Calu3 (cell line): ENCODE data around the gene PRR5. TPM values are rescaled to one million over a fixed set of nuclear protein-coding genes. Genes with fewer than 3 reads are reported as not detected.

Source experiments
- BruUV-seq: library from RNA; stranded (reverse); fragments of 400-500 nt; replicated peaks from 2 replicates; lab custom pipeline; 2021; lab: Mats Ljungman, UMichigan
- CTCF ChIA-PET: fragments of 300-600 bp; sonication (Branson Sonifier 250); formaldehyde crosslinking; loops from one replicate; lab custom pipeline; 2022; ENCODE audit warnings: antibody characterized with exemption; lab: Charles Lee
- DNase-seq: peaks from one replicate; pipeline ENCODE4 v3.0.0; 2022
- H3K27ac Mint-ChIP-seq: one replicate; pipeline ENCODE4 v1.8.0; 2022; ENCODE audit warnings: mixed read lengths; ENCODE audit not compliant: unreplicated experiment
- H3K27me3 Mint-ChIP-seq: one replicate; pipeline ENCODE4 v1.8.0; 2022; ENCODE audit warnings: mixed read lengths; ENCODE audit not compliant: unreplicated experiment
- H3K36me3 Mint-ChIP-seq: one replicate; pipeline ENCODE4 v1.8.0; 2022; ENCODE audit warnings: mild to moderate bottlenecking, moderate library complexity, mixed read lengths; ENCODE audit not compliant: insufficient read depth, unreplicated experiment
- H3K4me1 Mint-ChIP-seq: one replicate; pipeline ENCODE4 v1.8.0; 2022; ENCODE audit warnings: mild to moderate bottlenecking, low read depth, mixed read lengths; ENCODE audit not compliant: unreplicated experiment
- H3K4me3 Mint-ChIP-seq: one replicate; pipeline ENCODE4 v1.8.0; 2022; ENCODE audit warnings: mild to moderate bottlenecking, low read depth, moderate library complexity, mixed read lengths; ENCODE audit not compliant: unreplicated experiment
- H3K9me3 Mint-ChIP-seq: one replicate; pipeline ENCODE4 v1.8.0; 2022; ENCODE audit warnings: low read depth, mixed read lengths; ENCODE audit not compliant: unreplicated experiment
- CTCF ChIP-seq: fragments of 200-600 bp; IDR thresholded peaks from one replicate; pipeline ENCODE4 v1.8.0; 2022; ENCODE audit warnings: antibody characterized with exemption; ENCODE audit not compliant: unreplicated experiment
- intact Hi-C: fragments of 100-400 bp; cut with micrococcal nuclease; formaldehyde crosslinking; loops from one replicate; pipeline ENCODE4 v1.10.0; 2022; ENCODE audit not compliant: unreplicated experiment
- total RNA-seq: library from RNA; stranded (reverse); gene quantifications from 2 replicates; pipeline ENCODE4 v1.2.3, GENCODE V29; 2022

PRR5 gene
- total RNA-seq, 1 experiment from 2014 or later: 12.5 TPM

GRCh38 chr22:44682556-44683168, 19.3 kb upstream of the PRR5 start:
- BruUV-seq: no TSS peak
- CTCF ChIA-PET: no interaction called here
- DNase-seq: no peak
- H3K4me1 Mint-ChIP-seq: peaks cover 20% of the 10 kb centered on the region
- intact Hi-C loops: no loop called here
- TF ChIP-seq CTCF: no peak
- no peak overlapping the region for H3K27ac Mint-ChIP-seq
- no peaks in the 10 kb centered on the region for H3K9me3 Mint-ChIP-seq
- H3K27me3 Mint-ChIP-seq: peaks cover 48% of the 10 kb centered on the region
- no peak overlapping the region for H3K4me3 Mint-ChIP-seq
- no peaks in the 10 kb centered on the region for H3K36me3 Mint-ChIP-seq

GRCh38 chr22:44683237-44683636, 18.8 kb upstream of the PRR5 start:
- TF ChIP-seq CTCF: no peak
- no peak overlapping the region for H3K4me3 Mint-ChIP-seq
- H3K36me3 Mint-ChIP-seq: no peaks in the 10 kb centered on the region
- peaks cover 20% of the 10 kb centered on the region for H3K4me1 Mint-ChIP-seq
- no peak for DNase-seq
- H3K9me3 Mint-ChIP-seq: no peaks in the 10 kb centered on the region
- CTCF ChIA-PET: no interaction called here
- peaks cover 51% of the 10 kb centered on the region for H3K27me3 Mint-ChIP-seq
- intact Hi-C loops: no loop called here
- no peak overlapping the region for H3K27ac Mint-ChIP-seq
- BruUV-seq: no TSS peak

- H3K27ac Mint-ChIP-seq: no peak overlapping the region
Measured at GRCh38 chr22:44683881-44684280, 18.1 kb upstream of the PRR5 start.

More at GRCh38 chr22:44683881-44684280, 18.1 kb upstream of the PRR5 start:
- Mint-ChIP-seq H3K36me3 (no peaks in the 10 kb centered on the region), H3K4me1 (peaks cover 20% of the 10 kb centered on the region), H3K27me3 (peaks cover 51% of the 10 kb centered on the region), H3K9me3 (no peaks in the 10 kb centered on the region), H3K4me3 (no peak overlapping the region)
- no TSS peak for BruUV-seq
- no peak for DNase-seq
- CTCF ChIA-PET: interaction anchor here (0.6 to 1.4 kb wide), 2 partner anchors 68 to 324 kb away, joined by 3 to 4 read pairs; partner anchors contain the start of gene ARHGAP8
- no peak for TF ChIP-seq CTCF
- intact Hi-C loops: no loop called here
